ENCODE measurements around the gene TMEM43. TPM values are rescaled to one million over a fixed set of nuclear protein-coding genes. Genes with fewer than 3 reads are reported as not detected.
A peak's percentile ranks its signal among the peaks of the same experiment; 100 is the strongest.

TMEM43 gene
- total RNA-seq, 6 experiments from 2014 or later = 73.3 to 90.8 (median 80.7) TPM

DNA sequence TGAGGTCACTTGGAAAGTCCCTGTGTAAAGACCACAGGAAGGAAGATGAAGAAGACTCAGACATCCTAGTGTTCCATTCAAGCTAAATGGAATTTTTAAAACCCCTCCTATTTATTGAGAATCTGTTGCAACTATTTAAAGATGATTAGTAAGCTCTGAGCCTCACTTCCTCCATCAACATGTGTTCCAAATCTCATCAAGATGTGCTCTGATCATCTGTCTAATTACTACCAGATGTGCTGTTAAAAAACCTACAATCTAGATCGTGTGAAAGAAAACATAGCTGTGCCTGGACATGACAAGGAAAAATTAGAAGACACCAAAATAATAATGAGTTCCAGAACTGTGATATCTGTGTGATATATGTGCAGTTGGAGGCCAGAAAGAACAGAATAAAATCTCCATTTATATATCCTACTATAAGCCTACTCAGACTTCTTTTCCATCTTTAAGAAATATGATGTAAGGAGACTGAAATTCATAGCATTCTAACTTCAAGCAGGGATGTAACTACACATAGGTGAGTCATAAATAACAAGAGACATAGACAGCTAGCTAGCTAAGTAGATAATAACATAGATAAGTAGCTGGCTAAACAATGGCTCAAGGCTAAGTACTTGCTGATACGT, 45.8 kb downstream of the TMEM43 start:
- DNase-seq = peak; percentile 89
- Mint-ChIP-seq H3K27me3 (ENCODE audit: insufficient read depth) (no peaks in the 10 kb centered on the region; the same call in 1 of the 2 replicates), H3K4me3 (peak overlapping the region; percentile 74), H3K9me3 (no peaks in the 10 kb centered on the region), H3K36me3 (ENCODE audit: low read depth) (peaks cover 64% of the 10 kb centered on the region), H3K27ac (peak overlapping the region; percentile 85), H3K4me1 (ENCODE audit: low read depth) (peaks cover 91% of the 10 kb centered on the region)
- TF ChIP-seq, protein P1, sequence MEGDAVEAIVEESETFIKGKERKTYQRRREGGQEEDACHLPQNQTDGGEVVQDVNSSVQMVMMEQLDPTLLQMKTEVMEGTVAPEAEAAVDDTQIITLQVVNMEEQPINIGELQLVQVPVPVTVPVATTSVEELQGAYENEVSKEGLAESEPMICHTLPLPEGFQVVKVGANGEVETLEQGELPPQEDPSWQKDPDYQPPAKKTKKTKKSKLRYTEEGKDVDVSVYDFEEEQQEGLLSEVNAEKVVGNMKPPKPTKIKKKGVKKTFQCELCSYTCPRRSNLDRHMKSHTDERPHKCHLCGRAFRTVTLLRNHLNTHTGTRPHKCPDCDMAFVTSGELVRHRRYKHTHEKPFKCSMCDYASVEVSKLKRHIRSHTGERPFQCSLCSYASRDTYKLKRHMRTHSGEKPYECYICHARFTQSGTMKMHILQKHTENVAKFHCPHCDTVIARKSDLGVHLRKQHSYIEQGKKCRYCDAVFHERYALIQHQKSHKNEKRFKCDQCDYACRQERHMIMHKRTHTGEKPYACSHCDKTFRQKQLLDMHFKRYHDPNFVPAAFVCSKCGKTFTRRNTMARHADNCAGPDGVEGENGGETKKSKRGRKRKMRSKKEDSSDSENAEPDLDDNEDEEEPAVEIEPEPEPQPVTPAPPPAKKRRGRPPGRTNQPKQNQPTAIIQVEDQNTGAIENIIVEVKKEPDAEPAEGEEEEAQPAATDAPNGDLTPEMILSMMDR (IDR thresholded peaks at IDR 0.05) = no peak

DNA sequence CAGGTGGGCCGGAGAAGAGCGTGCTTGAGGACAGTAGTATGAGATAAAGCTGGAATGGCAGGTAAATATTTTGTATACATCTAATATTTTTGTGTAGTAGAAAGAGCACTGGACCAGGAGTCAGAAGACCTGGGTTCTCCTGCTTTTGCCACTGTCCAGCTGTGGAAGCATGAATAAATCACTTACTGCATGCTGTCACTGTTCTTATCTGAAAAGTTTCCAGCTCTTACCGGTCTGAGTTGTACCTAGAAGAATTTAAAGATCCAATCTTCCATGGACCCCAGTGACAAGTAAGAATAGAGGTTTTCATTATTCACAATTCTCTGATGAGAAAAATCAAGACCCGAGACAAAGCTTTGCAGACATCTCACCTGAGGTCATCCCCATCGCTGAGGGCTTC, 47.6 kb downstream of the TMEM43 start:
- no peak for DNase-seq
- no peak overlapping the region for H3K4me3 Mint-ChIP-seq
- H3K4me1 Mint-ChIP-seq (ENCODE audit: low read depth) = peaks cover 92% of the 10 kb centered on the region
- H3K27ac Mint-ChIP-seq = peak overlapping the region; percentile 93
- TF ChIP-seq, protein P1 (IDR thresholded peaks at IDR 0.05) = no peak
- no peaks in the 10 kb centered on the region for H3K9me3 Mint-ChIP-seq
- H3K27me3 Mint-ChIP-seq (ENCODE audit: insufficient read depth) = no peaks in the 10 kb centered on the region
- H3K36me3 Mint-ChIP-seq (ENCODE audit: low read depth) = peaks cover 58% of the 10 kb centered on the region

DNA sequence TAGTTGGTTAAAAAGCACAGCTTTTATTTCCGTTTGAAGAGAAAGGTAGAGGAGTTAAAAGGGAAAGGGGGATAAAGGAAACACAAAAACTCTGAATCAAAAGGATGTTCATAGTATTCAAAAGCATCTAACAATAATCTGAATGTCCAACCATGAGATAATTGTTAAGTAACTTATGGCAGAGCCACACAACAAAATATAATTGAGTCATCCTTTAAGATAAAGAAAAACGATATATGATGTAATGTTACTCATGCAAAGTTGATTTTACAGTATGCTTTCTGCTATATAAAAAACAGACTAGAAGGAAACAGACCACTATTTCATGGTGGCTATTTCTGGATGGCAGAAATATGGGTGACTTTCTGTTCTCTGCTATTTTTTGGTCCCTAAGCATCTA, 49.6 kb downstream of the TMEM43 start:
- TF ChIP-seq, protein P1 (IDR thresholded peaks at IDR 0.05) = no peak
- Mint-ChIP-seq H3K27ac (peak overlapping the region; percentile 56), H3K36me3 (ENCODE audit: low read depth) (peaks cover 53% of the 10 kb centered on the region), H3K4me1 (ENCODE audit: low read depth) (peaks cover 87% of the 10 kb centered on the region), H3K27me3 (ENCODE audit: insufficient read depth) (peaks cover 2% of the 10 kb centered on the region; the same call in 1 of the 2 replicates), H3K9me3 (no peaks in the 10 kb centered on the region), H3K4me3 (peak overlapping the region; percentile 52)
- DNase-seq = no peak

DNA sequence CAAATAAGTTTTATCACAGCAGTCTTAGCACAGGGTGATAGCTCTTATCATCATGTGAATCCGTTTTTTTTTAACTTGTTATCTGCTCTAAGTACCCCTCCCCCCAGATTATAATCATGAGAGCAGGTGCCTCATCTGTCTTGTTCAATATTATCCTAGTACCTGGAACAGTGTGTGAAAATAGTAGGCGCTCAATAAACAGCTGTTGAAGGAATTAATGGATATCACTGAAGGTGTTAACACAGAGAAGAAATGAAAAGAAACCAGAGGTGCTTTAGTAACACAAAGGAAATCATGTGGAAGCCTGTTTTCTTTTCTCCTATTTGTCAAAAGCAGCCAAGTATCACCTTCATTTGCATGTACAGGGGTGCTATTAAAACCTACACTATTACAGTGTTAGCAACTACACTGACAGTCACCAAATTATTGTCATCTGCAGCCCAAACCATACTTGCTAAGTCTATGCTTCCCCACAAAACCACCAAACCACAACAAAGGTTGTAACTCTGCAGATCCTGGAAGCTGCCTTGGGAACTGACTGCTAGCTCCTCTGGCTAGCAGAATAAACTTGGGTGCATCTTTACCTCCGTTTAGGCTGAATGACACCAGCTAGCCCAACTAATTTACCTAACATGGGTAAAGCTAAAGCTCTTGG, 50.7 kb downstream of the TMEM43 start:
- Mint-ChIP-seq H3K9me3 (no peaks in the 10 kb centered on the region), H3K36me3 (ENCODE audit: low read depth) (peaks cover 42% of the 10 kb centered on the region), H3K27me3 (ENCODE audit: insufficient read depth) (peaks cover 2% of the 10 kb centered on the region; the same call in 1 of the 2 replicates), H3K4me1 (ENCODE audit: low read depth) (peaks cover 82% of the 10 kb centered on the region), H3K4me3 (peak overlapping the region; percentile 58), H3K27ac (peak overlapping the region; percentile 56)
- DNase-seq = no peak
- TF ChIP-seq, protein P1 (IDR thresholded peaks at IDR 0.05) = no peak

DNA sequence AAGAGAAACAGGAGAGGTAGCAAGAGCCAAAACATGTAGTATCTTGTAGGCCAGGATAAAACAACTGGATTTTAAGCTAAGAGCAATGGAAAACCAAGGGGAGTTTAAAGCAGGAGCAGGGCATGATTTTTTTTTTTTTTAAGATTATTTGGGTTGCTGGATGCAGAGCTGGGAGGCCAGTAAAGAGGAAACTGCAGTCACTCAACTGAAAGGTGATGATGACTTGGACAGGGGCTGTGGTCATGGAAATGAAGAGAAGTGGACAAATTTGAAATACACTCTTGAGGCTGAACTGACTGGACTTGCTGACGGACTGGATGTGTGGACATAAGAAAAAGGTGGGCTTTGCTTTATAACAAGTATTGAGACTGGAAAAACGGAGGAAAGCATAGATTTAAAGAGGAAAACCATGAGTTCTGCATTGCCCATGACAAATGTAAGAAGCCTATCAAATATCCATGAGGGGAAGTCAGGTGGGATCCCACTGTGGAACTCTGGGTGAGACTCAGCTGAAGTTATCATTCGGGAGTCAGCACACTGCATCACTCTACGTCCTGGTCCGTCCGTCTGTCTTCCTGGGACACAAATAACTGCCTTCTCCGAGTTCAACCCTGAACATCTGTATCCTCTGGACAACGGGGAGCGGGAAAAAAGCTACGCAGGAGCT, 52.9 kb downstream of the TMEM43 start:
- Mint-ChIP-seq H3K4me1 (ENCODE audit: low read depth) (peaks cover 60% of the 10 kb centered on the region), H3K9me3 (no peaks in the 10 kb centered on the region), H3K27me3 (ENCODE audit: insufficient read depth) (peaks cover 2% of the 10 kb centered on the region; the same call in 1 of the 2 replicates), H3K36me3 (ENCODE audit: low read depth) (peaks cover 26% of the 10 kb centered on the region), H3K27ac (peak overlapping the region; percentile 90), H3K4me3 (peak overlapping the region; percentile 93)
- TF ChIP-seq, protein P1 (IDR thresholded peaks at IDR 0.05) = no peak
- DNase-seq = no peak
